GM19043 (cell line): Measurements from ENCODE around the gene TGFBR3L.

Experiments used
- ATAC-seq: cut with Tn5 transposase; IDR thresholded peaks from one replicate; pipeline ENCODE4 v1.9.1; 2021; ENCODE audit warnings: low read depth; ENCODE audit not compliant: unreplicated experiment

The TGFBR3L gene

DNA sequence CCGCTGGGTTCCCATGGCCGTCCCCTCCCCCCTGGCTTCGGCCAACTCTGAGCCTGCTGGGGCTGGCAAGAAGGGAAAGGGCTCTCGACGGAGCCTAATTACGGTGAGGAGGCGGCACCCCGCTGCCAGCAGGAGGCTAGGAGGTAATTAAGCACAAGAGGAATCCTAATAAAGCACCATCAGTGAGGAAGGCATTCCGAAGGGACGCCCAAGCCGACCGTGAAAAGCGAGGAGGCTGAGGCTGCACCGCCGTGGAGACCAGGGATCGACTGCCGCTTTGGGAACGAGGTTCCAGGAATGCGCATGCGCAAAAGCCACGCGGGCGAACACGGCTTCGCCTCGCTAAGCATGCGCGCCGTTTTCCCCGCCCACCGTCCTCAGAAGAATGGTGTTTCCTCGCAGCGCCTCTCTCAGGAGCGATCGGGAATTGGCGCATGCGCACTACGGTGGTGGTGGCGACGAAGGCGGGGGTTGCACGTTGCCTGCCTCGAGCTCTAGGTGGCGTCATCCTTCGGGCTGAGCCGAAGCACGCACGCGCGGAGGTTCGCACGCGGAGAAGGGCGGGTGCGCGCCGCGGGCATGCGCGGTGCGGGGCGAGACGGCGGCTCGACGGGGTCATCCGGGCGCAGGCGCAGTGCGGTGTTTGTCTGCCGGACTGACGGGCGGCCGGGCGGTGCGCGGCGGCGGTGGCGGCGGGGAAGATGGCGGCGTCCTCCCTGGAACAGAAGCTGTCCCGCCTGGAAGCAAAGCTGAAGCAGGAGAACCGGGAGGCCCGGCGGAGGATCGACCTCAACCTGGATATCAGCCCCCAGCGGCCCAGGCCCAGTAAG, 11.2 kb upstream of the TGFBR3L start, which contains the start of gene MAP2K7:
MAP2K7 (plus strand) TSS at position 634 of the 830 bp plus-strand sequence; CDS start at position 702, 68 bp downstream.
- ATAC-seq: peak; percentile 77

GRCh38 chr19:7904074-7905020, 10.3 kb upstream of the TGFBR3L start:
- ATAC-seq: peak; percentile 23

DNA sequence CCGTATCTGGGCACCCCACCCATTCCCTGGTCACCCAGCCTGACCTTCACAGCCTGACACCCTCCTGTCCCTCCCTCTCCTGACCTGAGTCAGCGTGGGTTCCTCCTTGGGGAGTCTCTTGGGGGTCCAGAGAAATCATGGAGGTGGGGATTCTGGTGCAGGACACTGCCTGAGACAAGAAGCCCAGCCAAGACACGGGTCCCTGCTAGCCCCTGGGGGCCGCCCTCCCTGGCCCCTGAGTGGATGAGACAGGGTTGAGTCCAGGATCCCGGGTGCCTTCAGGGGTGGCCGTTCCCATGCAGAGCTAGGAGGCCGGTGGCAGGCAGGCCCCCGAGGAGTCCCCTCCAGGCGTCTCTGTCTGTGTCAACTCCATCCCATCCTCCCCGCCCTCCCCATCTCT, 9.4 kb upstream of the TGFBR3L start:
- ATAC-seq: no peak

DNA sequence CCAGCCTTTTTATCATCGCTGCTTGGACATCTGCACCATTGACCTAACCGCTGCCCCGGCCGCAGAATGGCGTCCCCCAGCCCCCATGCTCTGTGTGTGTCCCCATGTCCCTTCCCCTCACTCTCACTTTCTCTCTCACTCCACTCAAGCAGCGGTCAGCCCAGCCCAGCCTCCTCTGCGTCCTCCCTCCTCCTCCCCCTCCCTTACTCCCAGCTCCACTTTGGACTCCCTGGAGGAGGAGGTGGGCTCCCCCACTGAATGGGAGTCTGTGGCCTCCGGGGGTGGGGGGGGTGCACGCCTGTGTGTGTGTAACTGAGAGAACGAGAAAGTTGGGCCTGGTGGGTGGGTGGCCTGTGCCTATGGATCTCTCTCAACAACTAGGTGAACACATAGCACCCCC, 8.8 kb upstream of the TGFBR3L start:
- ATAC-seq: no peak

DNA sequence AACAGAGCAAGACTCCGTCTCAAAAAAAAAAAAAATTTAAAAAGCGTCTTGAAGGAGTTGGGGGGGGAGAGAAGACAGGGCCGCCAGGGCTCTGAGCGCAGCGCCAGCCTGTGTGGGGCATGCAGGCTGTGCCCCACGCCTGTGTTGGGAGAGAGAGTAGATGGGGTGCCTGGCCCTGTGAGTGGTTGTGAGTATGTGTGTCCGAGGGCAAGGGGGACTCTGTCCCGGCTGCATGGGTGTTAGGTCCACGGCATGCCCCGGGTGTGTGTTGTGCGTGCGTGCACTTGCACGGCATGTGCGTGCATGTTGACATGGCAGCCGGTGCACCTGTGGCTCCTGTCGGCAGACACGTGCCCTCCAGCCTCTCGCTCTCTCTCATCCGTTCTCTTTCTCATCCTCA, 7.5 kb upstream of the TGFBR3L start:
- ATAC-seq: no peak

DNA sequence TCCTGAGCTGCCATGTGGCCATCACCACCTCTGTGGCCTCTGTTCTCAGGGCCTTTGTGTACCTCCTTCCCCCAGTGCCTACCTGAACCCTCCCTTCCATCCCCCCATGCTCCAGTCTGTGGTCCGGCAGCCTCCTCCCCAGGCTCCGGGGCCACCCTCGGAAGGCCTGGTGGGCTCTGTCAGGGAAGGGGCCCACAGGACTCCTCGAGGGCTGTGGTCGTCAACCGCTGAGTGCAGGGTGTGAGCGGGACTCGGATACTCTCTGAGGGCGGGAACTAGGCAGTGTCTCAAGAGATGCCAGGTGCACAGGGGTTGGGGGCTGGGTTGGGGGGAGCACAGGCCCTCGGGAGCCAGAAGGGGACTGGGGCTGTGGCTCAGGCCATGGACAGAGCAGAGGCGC, 7.1 kb upstream of the TGFBR3L start:
- no peak for ATAC-seq

GRCh38 chr19:7908078-7908699, 6.4 kb upstream of the TGFBR3L start:
- ATAC-seq: no peak

DNA sequence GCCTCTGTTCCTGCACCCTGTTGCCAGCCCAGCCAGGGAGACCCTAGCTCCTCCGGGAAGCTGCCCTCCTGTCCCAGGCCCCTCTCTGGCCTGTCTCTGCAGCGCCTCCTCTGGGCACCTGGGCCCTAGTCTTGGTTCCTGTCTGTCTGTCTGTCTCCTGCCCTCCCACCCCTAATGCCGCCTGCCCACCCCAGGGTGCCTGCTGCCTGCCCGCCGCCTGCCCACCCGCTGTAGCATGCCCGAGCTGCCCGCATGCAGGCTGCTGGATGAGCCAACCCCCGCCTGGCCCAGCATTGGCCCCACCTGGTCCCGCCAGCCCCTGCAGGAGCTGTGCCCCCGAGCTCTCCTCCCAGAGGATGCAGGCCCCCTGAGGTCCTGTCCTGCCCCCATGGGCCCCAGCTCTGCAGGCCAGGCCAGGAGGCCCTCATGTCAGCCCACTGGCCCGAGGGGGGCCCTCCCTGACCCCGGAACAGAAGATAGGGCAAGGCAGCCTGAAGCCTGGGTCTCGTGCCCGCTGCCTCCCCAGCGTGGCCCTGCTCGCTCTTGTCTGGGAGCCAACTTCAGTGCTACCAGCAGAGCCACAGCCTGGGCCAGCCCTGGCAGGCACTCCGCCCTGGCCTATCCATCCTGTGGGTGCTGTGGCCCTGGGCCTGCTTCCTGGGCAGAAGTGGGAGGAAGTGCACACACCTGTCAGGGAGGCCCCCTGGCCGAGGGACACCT, 5.7 kb upstream of the TGFBR3L start:
- ATAC-seq: no peak

GRCh38 chr19:7909471-7910067, 5.1 kb upstream of the TGFBR3L start:
- ATAC-seq: no peak

- no peak for ATAC-seq
Observed at GRCh38 chr19:7910321-7911161, 4.1 kb upstream of the TGFBR3L start.

DNA sequence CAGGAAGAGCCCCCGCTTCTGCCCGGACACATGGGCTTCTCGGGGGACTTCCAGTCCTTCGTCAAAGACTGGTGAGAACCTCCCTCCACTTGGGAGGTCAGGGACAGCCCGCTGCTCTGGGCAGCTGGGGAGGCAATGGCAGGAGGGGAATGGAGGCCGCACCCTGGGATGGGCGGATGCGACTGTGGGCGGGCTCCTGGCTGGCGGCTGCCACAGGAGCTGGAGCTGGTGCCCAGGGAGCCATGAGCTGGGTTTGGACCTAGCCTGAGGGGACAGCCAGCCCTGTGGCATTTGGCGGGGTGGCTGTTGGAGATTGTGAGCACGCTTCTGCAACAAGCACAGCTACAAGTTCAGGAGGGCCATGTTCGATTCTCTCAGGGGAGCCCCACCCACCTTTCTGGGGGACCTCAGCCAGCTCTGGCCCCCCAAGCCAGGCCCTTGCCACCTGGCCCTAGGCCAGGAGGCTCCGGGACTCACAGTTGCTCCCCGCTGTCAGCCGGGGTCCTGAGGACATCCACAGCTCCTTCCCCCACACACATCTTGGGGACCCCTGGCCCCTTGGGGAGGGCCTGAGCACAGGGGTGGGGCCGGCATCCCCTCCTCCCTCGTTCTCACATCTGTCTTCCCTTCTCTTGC, 3.0 kb upstream of the TGFBR3L start:
- no peak for ATAC-seq

GRCh38 chr19:7912144-7912696, 2.4 kb upstream of the TGFBR3L start:
- ATAC-seq: no peak

DNA sequence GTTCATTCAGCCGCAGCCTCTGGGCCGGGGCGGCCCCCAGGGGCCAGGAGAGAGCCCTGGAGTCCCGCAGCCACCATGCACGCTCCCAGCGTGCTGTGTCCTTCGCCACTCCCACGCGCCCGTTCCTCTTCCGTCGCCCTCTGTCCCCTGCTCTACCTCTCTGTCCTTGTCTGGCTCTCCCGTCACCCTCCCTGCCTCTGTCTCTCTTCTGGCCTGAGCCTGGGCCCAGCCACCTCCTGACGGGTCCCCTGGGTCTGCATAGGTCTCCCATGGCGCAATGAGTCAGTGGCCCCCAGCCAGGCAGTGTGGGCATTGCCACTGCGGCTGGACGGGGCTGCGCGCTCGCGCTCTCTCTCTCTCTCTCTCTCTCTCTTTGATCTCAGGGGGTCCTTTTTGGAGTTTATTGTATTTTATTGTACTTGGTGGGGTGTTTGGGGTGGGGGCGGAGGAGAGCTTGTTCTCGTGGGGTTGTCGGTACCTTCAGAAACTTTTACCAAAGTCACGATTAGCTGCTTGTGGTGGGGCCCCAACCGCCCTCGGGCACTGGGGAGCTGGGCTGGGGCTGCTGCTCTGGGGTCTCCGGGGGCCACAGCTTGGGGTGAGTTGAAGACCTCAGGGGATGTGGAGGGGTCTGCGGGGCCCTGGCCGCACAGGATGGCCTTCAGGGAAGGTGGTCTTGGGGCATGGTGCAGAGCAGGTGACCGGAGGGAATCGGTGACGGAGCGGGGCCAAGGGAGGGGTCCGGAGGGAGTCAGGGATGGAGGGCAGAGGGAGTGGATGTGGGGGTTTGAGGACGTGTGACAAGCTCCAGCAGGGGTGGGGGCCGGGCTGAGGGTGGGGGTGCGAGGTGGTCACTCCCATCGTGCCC, 1.7 kb upstream of the TGFBR3L start:
- ATAC-seq: no peak

- ATAC-seq: no peak
Observed at GRCh38 chr19:7913652-7914051, 978 bp upstream of the TGFBR3L start.

GRCh38 chr19:7914099-7914498, 531 bp upstream of the TGFBR3L start:
- ATAC-seq: no peak

DNA sequence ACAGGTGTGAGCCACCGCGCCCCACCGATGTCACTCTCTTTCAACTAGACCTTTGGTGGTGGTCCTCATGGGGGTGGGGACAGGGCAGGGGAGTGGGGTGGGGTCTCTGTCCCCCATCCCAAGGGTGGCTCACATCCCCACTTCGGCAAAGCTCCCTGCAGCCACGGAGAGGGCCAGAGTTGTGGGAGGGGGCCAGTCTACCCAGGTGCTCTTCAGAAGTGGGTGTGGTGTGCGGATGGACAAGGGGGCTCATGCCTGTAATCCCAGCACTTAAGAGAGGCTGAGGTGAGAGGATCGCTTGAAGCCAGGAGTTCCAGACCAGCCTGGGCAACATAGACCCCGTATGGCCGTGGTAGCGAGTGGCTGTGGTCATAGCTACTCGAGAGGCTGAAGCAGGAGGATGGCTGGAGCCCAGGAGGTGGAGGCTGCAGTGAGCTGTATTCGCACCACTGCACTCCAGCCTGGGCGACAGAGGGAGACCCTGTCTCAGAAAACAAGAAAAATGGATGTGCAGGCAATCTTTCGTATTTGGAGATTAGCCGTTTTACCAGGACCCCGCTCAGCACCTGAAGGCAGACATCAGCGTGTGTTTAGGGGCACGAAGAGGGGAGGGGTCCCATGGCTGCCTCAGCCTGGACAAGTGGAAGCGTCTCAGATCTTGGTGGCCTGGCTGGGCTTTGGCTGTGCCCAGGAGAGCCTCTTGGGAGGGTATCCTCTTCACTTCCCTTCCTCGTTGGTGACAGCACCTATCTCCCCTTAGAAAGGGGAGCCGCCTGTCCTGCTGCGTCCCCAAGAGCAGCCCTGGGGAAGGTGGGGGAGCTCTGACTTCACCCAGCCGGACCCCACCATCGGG, 846 bp downstream of the TGFBR3L start:
- ATAC-seq: no peak
